ENCODE results near the gene ACTR10.
A peak's percentile ranks its signal among the peaks of the same experiment; 100 is the strongest.

ACTR10 gene

DNA sequence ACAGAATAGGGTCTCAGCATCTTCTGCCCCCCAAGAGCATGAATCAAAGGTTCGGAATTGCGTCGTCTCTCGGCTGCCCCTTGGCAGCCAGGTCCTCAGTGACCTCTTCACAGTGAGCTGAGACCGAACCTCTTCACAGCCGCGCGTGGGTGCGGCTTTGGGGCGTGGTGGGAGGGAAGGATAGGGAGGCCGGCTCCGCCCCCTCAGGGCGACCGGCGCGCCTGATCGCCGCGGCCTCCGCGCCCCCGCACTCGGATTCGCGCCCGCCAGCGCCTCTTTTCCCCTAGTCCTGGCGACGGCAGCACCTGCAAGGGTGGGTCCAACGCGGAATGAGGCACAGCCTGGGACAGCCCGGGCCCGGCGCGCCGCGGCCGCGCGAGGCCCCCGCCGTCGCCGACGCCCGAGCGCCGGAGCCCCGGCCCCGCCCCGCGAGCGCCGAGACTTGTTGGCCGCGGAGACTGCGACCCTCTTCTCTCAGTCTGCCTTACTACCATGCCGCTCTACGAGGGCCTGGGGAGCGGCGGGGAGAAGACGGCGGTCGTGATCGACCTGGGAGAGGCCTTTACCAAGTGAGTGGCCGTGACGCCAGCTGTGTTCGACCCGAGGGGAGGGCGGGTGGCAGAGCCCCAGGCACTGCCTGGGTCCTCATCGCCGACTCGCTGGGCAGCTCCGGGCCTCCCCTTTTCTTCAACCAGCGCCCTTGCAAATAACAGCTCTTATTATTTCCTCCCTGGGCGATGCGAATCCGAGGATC lies at the start of gene ACTR10:
TSS of gene ACTR10 (plus strand) at position 424 of the 754 bp plus-strand sequence. CDS start at position 493, 69 bp downstream.
- in situ Hi-C loops (cut with HindIII; ENCODE audit: low sequenced_read_pairs), result loop anchor here (5.0 kb wide), 1 partner anchor 88 kb away; no protein-coding TSS in a partner anchor
- H3K4me3 ChIP-seq (ENCODE audit: low read depth, low read length), result peak within 1 kb of the TSS; percentile 81
- TF ChIP-seq CTCF (IDR thresholded peaks at IDR 0.05; ENCODE audit: low read depth, low read length, missing control alignments), result no peak
- DNase-seq (ENCODE audit: low read depth), result peak; percentile 26

DNA sequence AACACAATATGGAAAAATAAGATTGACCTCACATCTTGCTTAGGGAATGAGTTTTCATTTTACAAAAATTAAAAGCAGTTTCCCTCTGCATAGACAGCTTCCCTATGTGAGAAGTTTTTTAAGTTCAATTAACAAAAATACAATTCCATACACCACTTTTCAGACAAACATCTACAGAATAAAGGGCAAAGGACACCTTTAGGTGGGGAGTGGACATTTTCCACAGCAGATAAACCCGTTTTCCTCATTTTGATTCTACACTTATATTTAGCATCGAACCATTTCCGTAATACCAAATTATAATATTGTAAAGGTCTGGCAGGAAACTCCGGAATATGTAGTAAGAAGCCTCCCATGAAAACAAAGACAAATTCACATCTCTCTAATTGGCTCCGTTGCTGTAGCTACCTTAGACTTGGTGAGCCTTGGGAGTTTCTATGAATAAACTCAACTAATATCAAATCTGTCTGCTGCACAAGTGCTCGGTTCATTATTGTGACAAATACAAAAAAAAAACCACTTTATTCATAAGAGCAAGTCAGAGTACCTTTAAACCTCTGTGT lies 49.6 kb upstream of the ACTR10 start:
- in situ Hi-C loops (cut with HindIII; ENCODE audit: low sequenced_read_pairs), result no loop called here
- H3K4me3 ChIP-seq (ENCODE audit: low read depth, low read length), result no peak overlapping the region
- no peak for TF ChIP-seq CTCF (IDR thresholded peaks at IDR 0.05; ENCODE audit: low read depth, low read length, missing control alignments)
- no peak for DNase-seq (ENCODE audit: low read depth)

DNA sequence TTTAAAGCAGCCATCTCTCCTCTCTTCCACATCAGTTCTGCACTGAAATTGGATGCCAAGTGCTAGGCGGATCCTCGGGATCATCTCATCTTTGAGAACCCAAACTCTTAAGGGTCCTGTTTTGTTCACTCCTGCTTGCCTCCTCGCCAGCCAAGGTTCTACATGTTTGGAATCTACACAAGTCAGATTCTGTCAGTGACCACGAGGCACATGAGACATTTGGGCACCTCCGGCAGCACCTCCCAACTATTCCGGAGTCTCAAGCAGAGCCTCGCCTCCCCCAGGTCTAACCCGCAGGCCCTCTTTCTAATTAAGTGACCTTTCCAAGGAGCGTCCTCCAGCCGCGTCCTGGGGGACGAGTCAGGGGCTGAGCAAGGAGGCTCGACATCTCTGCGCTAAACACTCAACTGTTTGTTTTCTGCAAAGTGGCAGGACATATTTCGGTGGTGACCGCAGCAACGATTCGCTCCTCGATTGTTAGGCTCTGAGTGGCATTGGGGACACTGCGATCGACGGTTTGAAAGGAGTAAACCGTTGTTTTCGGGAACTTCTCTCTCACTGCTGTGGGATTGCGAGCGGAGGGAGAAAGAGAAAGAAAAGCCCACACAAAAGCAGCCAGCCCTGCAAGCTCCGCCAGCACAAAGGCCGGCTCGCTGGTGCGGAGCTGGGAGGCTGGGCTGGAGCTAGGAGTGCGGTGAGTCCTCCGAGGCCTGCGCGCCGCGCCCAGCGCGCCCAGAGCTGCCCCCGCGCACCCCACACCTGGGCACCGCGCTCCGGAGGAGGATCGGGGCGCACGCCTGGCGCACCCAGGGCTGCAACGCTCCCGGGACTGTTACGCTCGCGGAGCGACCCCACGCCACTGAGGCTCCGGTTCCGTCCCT lies 48.6 kb upstream of the ACTR10 start:
- peak overlapping the region; percentile 73 for H3K4me3 ChIP-seq (ENCODE audit: low read depth, low read length)
- no peak for DNase-seq (ENCODE audit: low read depth)
- in situ Hi-C loops (cut with HindIII; ENCODE audit: low sequenced_read_pairs), result no loop called here
- TF ChIP-seq CTCF (IDR thresholded peaks at IDR 0.05; ENCODE audit: low read depth, low read length, missing control alignments), result no peak

- TF ChIP-seq CTCF (IDR thresholded peaks at IDR 0.05; ENCODE audit: low read depth, low read length, missing control alignments), result no peak
- in situ Hi-C loops (cut with HindIII; ENCODE audit: low sequenced_read_pairs), result no loop called here
- DNase-seq (ENCODE audit: low read depth), result peak; percentile 46
- H3K4me3 ChIP-seq (ENCODE audit: low read depth, low read length), result peak within 1 kb of the TSS; percentile 73
Observed at GRCh38 chr14:58152014-58152857, 47.7 kb upstream of the ACTR10 start, which contains the start of gene ARMH4. Gene ARMH4, minus strand, starts transcription at chr14:58152213. Its CDS starts 12,855 bp downstream, at chr14:58139358.

- no peak for DNase-seq (ENCODE audit: low read depth)
- no peak for TF ChIP-seq CTCF (IDR thresholded peaks at IDR 0.05; ENCODE audit: low read depth, low read length, missing control alignments)
- no peak overlapping the region for H3K4me3 ChIP-seq (ENCODE audit: low read depth, low read length)
- in situ Hi-C loops (cut with HindIII; ENCODE audit: low sequenced_read_pairs), result no loop called here
Observed at GRCh38 chr14:58160561-58160960, 39.4 kb upstream of the ACTR10 start.
